ENCODE measurements around the gene ANKRD27.
"Not testable (repeated sequence)": the region's sequence is repeated elsewhere in the genome, so short reads cannot be mapped to it uniquely, and the experiment has no call there.

ANKRD27 gene

DNA sequence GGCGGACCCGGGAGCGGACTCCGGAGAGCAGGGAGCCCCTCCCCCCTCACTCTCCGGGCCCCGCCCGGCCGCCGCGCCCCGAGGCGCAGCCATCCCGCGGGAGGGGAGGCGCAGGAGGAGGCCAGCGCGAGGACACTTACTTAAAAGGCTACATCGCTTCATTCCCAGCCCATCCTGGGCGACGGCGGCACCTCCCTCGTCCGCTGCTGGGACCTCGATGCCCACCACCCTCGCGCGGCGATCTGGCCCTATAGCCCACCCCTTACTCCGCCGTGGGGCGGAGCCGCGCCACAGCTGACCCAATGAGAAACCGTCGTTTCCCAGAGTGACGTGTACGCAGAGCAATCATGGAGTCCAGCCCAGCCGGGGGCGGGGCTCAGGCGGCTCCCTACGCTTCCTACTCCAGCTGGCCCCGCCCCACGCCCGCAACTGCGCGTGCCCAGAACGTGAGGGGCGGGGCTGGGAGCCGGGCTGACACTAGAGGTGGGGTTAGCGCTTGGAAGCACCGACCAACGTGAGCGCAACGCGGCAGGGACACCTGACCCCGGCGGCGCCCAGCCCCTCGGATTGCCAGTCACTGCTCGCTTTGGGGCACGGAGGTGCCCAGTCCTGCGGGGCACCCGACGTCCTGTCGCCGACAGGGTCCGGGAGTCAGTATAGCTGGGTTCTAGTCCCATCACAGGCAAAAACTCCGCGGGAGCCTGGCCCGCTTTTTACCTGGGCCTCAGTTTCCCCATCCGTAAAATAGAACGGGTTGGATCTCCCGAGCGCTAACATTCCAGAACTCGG is at the start of gene ANKRD27:
ANKRD27 (minus strand) TSS at position 250 of the 789 bp plus-strand sequence. CDS start 16,165 bp downstream, outside the sequence.
- peak; percentile 82 for DNase-seq (ENCODE audit: low read depth)

GRCh38 chr19:32720936-32721250 is 45.9 kb upstream of the ANKRD27 start:
- DNase-seq (ENCODE audit: low read depth): no peak

DNA sequence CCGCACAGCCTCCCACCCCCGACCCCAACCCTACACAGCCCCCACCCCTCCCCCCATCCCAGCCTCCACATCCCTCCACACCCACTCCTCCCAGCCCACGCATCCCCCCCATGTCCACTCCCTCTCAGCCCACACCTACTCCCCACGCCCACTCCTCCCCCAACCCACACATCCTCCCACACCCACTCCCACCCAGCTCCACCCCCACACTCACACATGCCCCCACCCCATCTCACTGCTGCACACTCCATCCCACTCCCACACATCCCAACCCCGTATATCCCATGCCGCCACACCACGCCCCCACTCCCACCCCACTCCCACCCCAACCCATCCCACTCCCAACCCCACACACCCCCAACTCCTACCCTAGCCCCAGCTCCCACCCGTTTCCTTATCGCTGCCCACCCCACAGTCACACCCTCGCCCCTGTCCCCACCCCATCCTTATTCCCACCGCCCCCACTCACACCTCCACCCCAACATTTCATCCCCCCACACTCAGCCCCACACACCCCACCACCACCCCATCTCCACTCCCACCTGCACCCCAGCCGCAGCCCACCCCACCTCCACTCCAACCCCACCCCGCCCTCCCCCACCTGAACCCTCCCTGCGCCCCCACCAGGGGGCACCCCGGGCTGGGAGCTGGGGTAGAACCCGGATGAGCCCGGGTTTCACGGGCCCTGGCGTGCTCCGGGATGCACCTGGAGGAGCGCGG is 45.4 kb upstream of the ANKRD27 start:
- DNase-seq (ENCODE audit: low read depth): no peak

DNA sequence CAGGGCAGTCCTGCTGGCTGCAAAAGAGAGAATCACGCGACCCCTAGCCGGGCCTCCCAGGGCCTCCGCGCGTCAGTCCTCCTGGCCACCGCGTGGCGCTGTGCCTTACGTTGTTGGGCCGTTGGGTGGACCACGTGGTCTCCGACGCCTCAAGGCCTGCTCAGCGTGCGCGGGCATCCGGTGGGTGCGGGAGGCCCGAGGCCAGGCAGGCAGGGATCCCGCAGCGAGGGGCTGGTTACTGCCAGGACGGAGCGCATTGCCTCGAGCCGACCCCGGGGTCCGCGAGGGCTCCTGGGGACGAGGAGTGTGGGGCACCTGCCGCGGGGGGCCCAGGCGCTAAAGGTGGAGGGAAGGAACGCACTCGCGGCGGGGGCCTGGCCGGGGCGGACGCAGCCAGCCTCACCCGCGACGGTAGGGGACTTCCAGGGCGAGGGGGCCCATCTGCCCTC is 44.7 kb upstream of the ANKRD27 start, which contains the start of gene TDRD12:
TDRD12 (plus strand) TSS at position 157 of the 449 bp plus-strand sequence. CDS start 306 bp downstream, outside the sequence.
- DNase-seq (ENCODE audit: low read depth): no peak

DNA sequence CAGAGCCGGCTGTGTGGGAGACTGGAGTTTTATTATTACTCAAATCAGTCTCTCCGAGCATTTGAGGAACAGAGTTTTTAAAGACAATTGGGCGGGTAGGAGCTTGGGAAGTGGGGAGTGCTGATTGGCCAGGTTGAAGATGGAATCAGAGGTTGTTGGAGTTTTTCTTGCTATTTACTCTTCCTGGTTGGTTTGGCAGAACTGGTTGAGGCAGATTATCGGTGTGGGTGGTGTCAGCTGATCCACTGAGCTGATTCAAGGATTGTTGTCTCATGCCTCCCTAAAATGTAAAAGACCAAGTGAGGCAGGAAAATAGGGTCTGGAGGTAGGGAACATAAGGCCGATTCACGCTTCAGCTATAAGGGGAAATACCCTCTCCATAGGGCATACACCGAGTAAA is 43.3 kb upstream of the ANKRD27 start:
- DNase-seq (ENCODE audit: low read depth): no peak

DNA sequence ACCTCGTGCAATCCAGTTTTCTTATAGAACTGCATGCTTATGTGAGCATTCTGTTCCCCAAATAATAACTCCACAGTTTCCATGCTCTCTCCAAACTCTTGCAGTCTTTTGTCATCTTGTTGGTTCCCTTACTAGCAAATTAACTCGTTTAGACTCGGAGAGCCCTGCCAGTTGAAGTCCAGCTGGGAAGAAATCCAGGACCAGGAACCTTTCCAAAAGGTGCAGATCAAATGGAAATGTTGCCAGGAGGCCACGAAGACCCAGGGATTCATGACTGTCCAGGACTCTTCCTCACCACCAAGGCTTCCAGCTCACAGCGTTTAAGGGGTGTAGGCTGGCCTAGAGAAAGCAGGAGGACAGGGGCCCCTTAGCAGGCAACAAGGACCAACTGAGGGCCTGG is 42.5 kb upstream of the ANKRD27 start:
- no peak for DNase-seq (ENCODE audit: low read depth)

- DNase-seq (ENCODE audit: low read depth): not testable (repeated sequence)
Measured at GRCh38 chr19:32716203-32716602, 41.2 kb upstream of the ANKRD27 start.

DNA sequence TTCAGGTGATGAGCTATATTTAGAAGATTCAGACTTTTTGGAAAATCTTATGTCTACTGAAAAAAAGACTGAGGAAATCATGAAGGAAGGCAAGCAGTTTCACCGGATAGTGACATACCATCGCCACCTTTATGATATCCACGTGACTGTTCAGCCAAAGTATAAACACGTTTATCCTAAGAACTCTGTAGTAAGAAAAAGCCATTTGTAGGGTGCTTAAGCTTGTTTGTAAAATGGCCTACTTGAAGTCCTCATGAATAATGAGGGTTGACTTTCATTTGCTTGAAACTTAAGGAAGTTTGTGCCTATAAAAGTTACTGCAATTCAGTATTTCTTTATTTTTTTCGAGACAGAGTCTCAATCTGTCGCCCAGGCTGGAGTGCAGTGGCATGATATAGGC is 36.8 kb upstream of the ANKRD27 start:
- no peak for DNase-seq (ENCODE audit: low read depth)

DNA sequence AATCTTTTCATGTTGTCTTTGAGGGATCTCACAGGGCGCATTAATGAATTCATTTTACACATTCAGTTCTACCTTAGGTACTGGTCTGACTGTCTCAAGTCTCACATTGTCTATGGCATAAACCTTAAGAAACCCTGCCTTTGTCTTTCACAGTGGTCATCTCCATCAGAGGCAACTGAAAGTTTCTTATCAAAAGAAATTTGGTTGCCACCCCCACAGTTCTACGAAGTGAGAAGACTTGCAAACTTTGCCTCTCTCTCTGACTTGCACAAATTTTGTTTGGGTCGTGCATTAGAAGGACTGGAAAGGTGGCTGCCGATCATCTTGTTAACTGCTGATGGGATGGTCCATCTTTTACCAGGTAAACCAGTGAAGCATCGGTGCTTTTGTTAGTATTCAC is 34.1 kb upstream of the ANKRD27 start:
- DNase-seq (ENCODE audit: low read depth): no peak

DNA sequence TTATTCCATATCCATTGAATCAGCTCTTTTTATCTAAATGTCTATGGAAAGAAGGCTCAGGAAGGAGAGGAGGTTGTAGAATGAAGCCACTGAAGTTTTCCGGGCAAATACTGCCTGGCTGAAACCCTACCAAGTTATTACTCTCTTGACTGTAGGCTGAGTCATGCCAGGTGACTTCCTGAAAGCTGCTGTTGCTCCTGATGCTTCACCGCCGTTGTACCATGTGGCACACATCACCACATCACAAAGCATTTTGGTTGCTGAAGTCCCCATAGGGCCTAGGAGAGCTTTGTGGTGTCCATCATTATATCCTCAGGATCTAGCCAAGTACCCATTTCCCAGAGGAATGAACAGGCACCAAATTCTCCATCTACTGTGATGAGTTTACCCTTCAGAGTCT is 33.5 kb upstream of the ANKRD27 start:
- DNase-seq (ENCODE audit: low read depth): no peak

DNA sequence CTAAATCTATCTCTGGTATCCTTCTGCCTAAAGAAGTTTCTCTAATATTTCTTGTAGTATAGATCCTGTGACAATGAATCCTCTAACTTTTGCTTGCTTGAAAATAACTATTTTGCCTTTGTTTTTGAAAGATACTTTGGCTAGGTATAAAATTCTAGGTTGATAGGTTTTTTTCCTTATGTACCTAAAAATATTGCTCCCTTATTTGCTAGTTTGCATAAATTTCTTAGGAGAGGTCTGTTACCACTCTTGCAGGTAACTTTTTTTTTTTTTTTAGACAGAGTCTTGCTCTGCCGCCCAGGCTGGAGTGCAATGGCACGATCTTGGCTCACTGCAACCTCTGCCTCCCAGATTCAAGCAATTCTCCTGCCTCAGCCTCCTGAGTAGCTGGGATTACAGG is 29.0 kb upstream of the ANKRD27 start:
- DNase-seq (ENCODE audit: low read depth): not testable (repeated sequence)

- DNase-seq (ENCODE audit: low read depth): no peak
Measured at GRCh38 chr19:32702010-32702409, 27.0 kb upstream of the ANKRD27 start.

DNA sequence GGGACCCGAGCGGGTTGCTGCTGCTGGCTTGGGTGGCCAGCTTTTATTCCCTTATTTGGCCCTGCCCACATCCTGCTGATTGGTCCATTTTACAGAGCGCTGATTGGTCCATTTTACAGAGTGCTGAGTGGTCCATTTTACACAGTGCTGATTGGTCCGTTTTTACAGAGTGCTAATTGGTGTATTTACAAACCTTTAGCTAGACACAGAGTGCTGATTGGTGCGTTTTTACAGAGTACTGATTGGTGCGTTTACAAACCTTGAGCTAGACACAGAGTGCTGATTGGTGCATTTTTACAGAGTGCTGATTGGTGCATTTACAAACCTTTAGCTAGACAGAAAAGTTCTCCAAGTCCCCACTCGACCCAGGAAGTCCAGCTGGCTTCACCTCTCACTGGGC is 25.1 kb upstream of the ANKRD27 start:
- DNase-seq (ENCODE audit: low read depth): not testable (repeated sequence)

DNA sequence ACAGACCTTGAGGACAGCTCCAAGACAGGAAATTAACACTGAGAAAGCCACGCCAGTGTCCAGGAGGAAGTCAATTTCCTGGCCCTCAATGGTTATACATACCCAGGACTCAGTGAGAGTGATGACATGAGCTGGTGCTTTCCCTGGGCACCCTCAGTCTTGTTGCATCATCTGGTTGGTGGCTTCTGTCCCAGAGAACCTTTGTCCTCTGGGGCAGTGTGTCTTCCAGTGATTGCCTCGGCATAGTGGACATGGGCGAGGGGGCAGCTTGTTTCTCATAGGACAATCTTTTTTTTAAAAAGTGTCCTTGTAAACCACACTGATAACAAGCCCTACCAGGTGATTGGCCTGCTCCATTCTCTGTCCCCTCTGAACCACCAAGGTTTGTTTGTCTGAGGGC is 21.8 kb upstream of the ANKRD27 start:
- not testable (repeated sequence) for DNase-seq (ENCODE audit: low read depth)

DNA sequence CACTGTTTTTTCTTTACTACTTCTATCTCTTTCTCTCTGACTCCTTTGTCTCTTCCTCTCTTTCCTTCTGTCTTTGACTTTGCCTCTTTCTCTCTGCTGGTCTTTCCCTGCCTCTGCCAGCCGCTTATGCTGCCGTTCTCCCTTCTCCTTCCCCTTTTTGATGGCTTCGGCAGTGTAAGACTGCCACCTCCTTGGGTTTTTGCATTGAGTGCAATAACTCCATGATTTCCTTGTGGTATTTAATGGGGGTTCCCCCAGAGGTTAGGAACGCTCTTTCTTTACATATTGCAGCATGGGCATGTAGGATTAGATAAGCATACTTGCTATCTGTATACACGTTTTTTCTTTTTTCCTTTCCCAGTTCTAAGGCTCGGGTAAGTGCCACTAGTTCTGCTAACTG is 20.5 kb upstream of the ANKRD27 start:
- not testable (repeated sequence) for DNase-seq (ENCODE audit: low read depth)

DNA sequence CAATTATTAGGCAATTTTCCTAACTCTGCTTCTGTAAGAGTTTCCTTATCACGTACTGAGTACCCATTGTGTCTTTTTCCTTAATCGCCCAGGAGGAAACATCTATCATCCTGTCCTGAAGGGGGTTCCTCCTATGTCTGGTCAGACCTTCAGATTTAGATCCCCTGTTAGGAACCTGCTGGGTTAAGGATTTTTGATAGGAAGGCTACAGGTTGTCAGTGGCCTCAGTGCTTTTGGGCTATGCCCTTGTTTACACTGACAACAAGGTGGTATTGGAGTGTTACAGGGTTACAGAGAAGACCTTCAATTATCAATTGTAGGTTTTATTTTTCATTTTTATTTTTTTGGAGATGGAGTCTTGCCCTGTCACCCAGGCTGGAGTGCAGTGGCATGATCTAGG is 19.9 kb upstream of the ANKRD27 start:
- DNase-seq (ENCODE audit: low read depth): not testable (repeated sequence)

DNA sequence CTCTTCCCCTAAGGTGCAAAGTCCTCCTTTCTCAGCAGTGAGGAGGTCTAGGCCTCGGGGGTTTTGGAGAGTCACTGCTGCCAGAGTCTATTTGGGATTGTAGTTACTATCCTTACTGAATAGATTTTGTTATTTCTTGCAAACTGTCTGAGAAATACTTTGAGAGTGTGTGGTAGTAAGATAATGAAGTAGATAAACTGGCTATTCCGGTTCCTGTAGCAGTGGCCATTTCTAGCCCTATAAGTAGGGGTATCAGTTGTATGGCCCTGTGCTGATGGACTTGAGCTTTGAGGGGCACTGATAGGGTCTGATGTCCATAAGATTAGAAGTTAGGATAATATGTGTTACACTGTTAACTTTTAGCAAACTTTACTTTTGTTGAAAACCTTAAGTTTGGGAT is 19.3 kb upstream of the ANKRD27 start:
- not testable (repeated sequence) for DNase-seq (ENCODE audit: low read depth)

DNA sequence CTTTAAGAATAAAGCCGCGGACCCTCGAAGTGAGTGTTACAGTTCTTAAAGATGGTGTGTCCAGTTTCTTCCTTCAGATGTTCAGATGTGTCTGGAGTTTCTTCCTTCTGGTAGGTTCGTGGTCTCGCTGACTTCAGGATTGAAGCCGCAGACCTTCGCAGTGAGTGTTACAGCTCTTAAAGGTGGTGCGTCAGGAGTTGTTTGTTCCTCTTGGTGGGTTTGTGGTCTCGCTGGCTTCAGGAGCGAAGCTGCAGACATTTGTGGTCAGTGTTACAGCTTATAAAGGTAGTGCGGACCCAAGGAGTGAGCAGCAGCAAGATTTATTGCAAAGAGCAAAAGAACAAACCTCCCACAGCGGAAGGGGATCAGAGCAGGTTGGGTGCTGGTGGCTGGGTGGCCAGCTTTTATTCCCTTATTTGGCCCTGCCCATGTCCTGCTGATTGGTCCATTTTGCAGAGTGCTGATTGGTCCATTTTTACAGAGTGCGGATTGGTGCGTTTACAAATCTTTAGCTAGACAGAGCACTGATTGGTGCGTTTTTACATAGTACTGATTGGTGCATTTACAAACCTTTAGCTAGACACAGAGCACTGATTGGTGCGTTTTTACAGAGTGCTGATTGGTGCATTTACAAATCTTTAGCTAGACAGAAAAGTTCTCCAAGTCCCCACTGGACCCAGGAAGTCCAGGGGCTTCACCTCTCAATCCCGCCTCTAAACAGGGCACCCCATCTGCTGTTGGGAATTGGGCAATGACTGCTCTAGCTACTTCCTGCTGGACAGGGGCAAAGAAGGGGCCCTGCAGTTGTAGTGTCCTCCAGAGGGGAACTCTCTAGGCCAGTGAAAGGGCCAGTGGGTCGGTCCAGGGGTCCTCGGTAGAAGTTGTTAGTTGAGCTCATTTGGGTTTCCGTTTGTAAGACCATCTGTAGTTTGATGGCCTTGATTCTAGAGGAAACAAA is 18.4 kb upstream of the ANKRD27 start:
- DNase-seq (ENCODE audit: low read depth): not testable (repeated sequence)

DNA sequence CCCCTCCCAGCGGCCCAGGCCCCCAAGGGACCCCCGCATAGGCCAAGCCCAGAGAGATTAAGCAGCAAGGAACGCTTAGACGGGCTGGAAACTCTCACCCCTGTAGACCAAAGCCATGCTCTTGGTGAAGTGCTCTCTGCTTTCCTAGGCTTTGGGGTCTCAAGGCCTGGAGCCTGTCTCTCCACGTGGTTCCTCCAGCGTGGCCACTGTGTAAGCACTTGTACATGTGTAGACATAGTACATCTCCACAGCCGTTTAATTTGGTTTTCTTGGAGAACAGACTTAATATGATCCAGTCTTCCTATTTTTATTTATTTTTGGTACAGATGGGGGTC is 17.7 kb upstream of the ANKRD27 start:
- DNase-seq (ENCODE audit: low read depth): no peak

- DNase-seq (ENCODE audit: low read depth): peak; percentile 30
Measured at GRCh38 chr19:32691952-32692726, 17.2 kb upstream of the ANKRD27 start.

DNA sequence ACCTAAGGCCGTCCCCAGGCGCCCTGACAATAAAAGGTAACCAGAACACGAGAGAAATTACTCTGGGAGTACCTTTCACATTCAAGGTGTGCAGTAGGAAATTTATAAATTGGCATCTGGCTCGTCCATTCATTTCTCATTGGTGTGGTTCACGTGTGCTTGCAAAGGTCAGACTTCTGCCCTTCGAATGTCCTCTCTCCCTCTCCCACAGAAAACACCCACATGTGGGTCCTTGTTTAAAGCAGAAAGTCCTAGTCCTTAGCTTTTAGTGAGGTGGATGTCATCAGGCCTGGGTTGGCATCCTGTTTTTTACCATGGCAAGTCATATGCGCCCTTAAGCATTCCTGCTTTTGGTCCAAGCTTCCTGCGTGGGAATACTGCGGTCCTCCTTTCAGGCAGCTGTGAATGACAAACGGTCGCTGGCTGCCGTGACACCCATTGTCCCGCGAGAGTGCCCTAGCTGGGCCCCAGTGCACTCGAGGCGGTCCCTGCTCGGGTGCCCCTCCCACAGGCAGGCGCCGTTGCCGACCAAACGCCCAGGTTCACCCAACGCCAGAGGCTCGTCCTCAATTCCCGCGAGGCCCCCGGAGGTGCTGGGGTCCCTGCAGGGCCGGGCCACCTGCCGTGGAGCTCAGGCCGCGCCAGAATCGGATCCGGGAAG is 16.4 kb upstream of the ANKRD27 start, which contains the start of gene NUDT19:
NUDT19 (plus strand) TSS at position 531 of the 661 bp plus-strand sequence. CDS start 140 bp downstream, outside the sequence.
- DNase-seq (ENCODE audit: low read depth): peak; percentile 60
